Activated B cell treated with CpG ODN at 0.5 μM for 24 hours (primary cell): ENCODE measurements around the gene LCN2. TPM values are rescaled to one million over a fixed set of nuclear protein-coding genes. Genes with fewer than 3 reads are reported as not detected.

Experiments used
- ATAC-seq: fragments of 200-7000 bp; cut with Tn5 transposase; one replicate; pipeline ENCODE4 v1.10.0; 2021; ENCODE audit warnings: low read depth, mild to moderate bottlenecking, moderate library complexity
- CTCF ChIA-PET: fragments of 350-600 bp; sonication (Branson Sonifier 250); formaldehyde crosslinking; loops from one replicate; lab custom pipeline; 2021; ENCODE audit warnings: antibody characterized with exemption; lab: Charles Lee
- POLR2A ChIA-PET: fragments of 350-600 bp; sonication (Branson Sonifier 250); formaldehyde crosslinking; loops from one replicate; lab custom pipeline; 2021; ENCODE audit warnings: antibody characterized with exemption; lab: Charles Lee
- DNase-seq: peaks from one replicate; pipeline ENCODE4 v3.0.0; 2022
- H3K27ac Mint-ChIP-seq: one replicate; pipeline ENCODE4 v1.8.0; 2020; ENCODE audit warnings: mixed read lengths
- H3K27me3 Mint-ChIP-seq: one replicate; pipeline ENCODE4 v1.8.0; 2021; ENCODE audit warnings: mixed read lengths
- H3K36me3 Mint-ChIP-seq: one replicate; pipeline ENCODE4 v1.8.0; 2021; ENCODE audit warnings: low read depth, mixed read lengths
- H3K4me1 Mint-ChIP-seq: one replicate; pipeline ENCODE4 v1.8.0; 2021; ENCODE audit warnings: mixed read lengths
- H3K4me3 Mint-ChIP-seq: one replicate; pipeline ENCODE4 v1.8.0; 2020; ENCODE audit warnings: mild to moderate bottlenecking, mixed read lengths
- H3K9me3 Mint-ChIP-seq: one replicate; pipeline ENCODE4 v1.8.0; 2020; ENCODE audit warnings: mixed read lengths
- intact Hi-C: fragments of 100-400 bp; cut with micrococcal nuclease; formaldehyde crosslinking; loops from one replicate; pipeline ENCODE4 v1.15.1; 2024
- total RNA-seq: library from RNA; stranded (reverse); gene quantifications from 2 replicates; pipeline ENCODE4 v1.2.3, GENCODE V29; 2022
- TF ChIP-seq, protein P1 (sequence below): fragments of 200-600 bp; IDR thresholded peaks from one replicate; pipeline ENCODE4 v1.8.0; 2022; ENCODE audit warnings: antibody characterized with exemption, mild to moderate bottlenecking

The LCN2 gene
- total RNA-seq, 1 donor from 2014 or later: not detected

- CTCF ChIA-PET: no interaction called here
- H3K9me3 Mint-ChIP-seq: no peaks in the 10 kb centered on the region
- intact Hi-C loops: no loop called here
- POLR2A ChIA-PET: no interaction called here
- no peaks in the 10 kb centered on the region for H3K4me1 Mint-ChIP-seq
- ATAC-seq (no peak), DNase-seq (no peak)
- TF ChIP-seq, protein P1, sequence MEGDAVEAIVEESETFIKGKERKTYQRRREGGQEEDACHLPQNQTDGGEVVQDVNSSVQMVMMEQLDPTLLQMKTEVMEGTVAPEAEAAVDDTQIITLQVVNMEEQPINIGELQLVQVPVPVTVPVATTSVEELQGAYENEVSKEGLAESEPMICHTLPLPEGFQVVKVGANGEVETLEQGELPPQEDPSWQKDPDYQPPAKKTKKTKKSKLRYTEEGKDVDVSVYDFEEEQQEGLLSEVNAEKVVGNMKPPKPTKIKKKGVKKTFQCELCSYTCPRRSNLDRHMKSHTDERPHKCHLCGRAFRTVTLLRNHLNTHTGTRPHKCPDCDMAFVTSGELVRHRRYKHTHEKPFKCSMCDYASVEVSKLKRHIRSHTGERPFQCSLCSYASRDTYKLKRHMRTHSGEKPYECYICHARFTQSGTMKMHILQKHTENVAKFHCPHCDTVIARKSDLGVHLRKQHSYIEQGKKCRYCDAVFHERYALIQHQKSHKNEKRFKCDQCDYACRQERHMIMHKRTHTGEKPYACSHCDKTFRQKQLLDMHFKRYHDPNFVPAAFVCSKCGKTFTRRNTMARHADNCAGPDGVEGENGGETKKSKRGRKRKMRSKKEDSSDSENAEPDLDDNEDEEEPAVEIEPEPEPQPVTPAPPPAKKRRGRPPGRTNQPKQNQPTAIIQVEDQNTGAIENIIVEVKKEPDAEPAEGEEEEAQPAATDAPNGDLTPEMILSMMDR: no peak
- H3K27ac Mint-ChIP-seq: no peak overlapping the region
- H3K36me3 Mint-ChIP-seq: no peaks in the 10 kb centered on the region
- peaks cover 5% of the 10 kb centered on the region for H3K27me3 Mint-ChIP-seq
- H3K4me3 Mint-ChIP-seq: no peak overlapping the region
Observed at GRCh38 chr9:128143525-128144238, 5.6 kb upstream of the LCN2 start.

- Mint-ChIP-seq H3K4me1 (no peaks in the 10 kb centered on the region), H3K36me3 (no peaks in the 10 kb centered on the region), H3K27ac (no peak overlapping the region), H3K4me3 (no peak overlapping the region), H3K27me3 (peaks cover 5% of the 10 kb centered on the region), H3K9me3 (no peaks in the 10 kb centered on the region)
- intact Hi-C loops: no loop called here
- POLR2A ChIA-PET: no interaction called here
- ATAC-seq (no peak), DNase-seq (no peak)
- TF ChIP-seq, protein P1: no peak
- CTCF ChIA-PET: no interaction called here
Observed at GRCh38 chr9:128144239-128145181, 4.7 kb upstream of the LCN2 start.

- Mint-ChIP-seq H3K4me1 (no peaks in the 10 kb centered on the region), H3K4me3 (no peak overlapping the region), H3K27me3 (peaks cover 2% of the 10 kb centered on the region), H3K36me3 (no peaks in the 10 kb centered on the region), H3K9me3 (no peaks in the 10 kb centered on the region), H3K27ac (no peak overlapping the region)
- CTCF ChIA-PET: interaction anchor here (0.7 kb wide), 1 partner anchor 17 kb away, joined by 3 read pairs; no protein-coding TSS in a partner anchor
- TF ChIP-seq, protein P1: no peak
- POLR2A ChIA-PET: interaction anchor here (0.6 kb wide), 1 partner anchor 1043 kb away, joined by 4 read pairs; no protein-coding TSS in a partner anchor
- DNase-seq (no peak), ATAC-seq (no peak)
- intact Hi-C loops: no loop called here
Observed at GRCh38 chr9:128145536-128145935, 3.7 kb upstream of the LCN2 start.

GRCh38 chr9:128145951-128146351 is 3.3 kb upstream of the LCN2 start:
- intact Hi-C loops: no loop called here
- no peak overlapping the region for H3K4me3 Mint-ChIP-seq
- no peaks in the 10 kb centered on the region for H3K4me1 Mint-ChIP-seq
- no peaks in the 10 kb centered on the region for H3K9me3 Mint-ChIP-seq
- ATAC-seq (no peak), DNase-seq (no peak)
- no peak overlapping the region for H3K27ac Mint-ChIP-seq
- TF ChIP-seq, protein P1: no peak
- ChIA-PET POLR2A (interaction anchor here (0.6 kb wide), 1 partner anchor 1044 kb away, joined by 4 read pairs; no protein-coding TSS in a partner anchor), CTCF (interaction anchor here (0.7 kb wide), 1 partner anchor 17 kb away, joined by 3 read pairs; no protein-coding TSS in a partner anchor)
- no peaks in the 10 kb centered on the region for H3K36me3 Mint-ChIP-seq
- H3K27me3 Mint-ChIP-seq: peaks cover 3% of the 10 kb centered on the region
